Neural progenitor cell (in vitro differentiated cells): ENCODE data around the gene NLGN4X. TPM values are rescaled to one million over a fixed set of nuclear protein-coding genes. Genes with fewer than 3 reads are reported as not detected.
"Not testable (repeated sequence)": the region's sequence is repeated elsewhere in the genome, so short reads cannot be mapped to it uniquely, and the experiment has no call there.

Experiments
- DNase-seq: peaks from one replicate; pipeline ENCODE4 v3.0.0-alpha.2; 2016; ENCODE audit warnings: low spot score
- H2AFZ ChIP-seq: fragments of 200-600 bp; sonication (generic); replicated peaks from 2 replicates; pipeline ENCODE4 v1.6.1; 2016; ENCODE audit warnings: antibody characterized with exemption
- H3F3A ChIP-seq: fragments of 200-600 bp; sonication (generic); 2 replicates; pipeline ENCODE4 v1.6.1; 2016; ENCODE audit warnings: antibody characterized with exemption, low read depth
- H3K27ac ChIP-seq: fragments of 200-600 bp; sonication (generic); 2 replicates; pipeline ENCODE4 v1.5.1; 2016; ENCODE audit warnings: mild to moderate bottlenecking
- H3K27me3 ChIP-seq: fragments of 200-600 bp; sonication (generic); 2 replicates; pipeline ENCODE4 v1.6.1; 2016; ENCODE audit warnings: mild to moderate bottlenecking, moderate library complexity
- H3K36me3 ChIP-seq: fragments of 200-600 bp; sonication (generic); 2 replicates; pipeline ENCODE4 v1.5.1; 2016
- H3K4me1 ChIP-seq: fragments of 200-600 bp; sonication (generic); 2 replicates; pipeline ENCODE4 v1.6.1; 2016; ENCODE audit warnings: mixed run types
- H3K4me2 ChIP-seq: fragments of 200-600 bp; sonication (generic); 2 replicates; pipeline ENCODE4 v1.6.1; 2016
- H3K4me3 ChIP-seq: fragments of 200-600 bp; sonication (generic); 2 replicates; pipeline ENCODE4 v1.5.1; 2016
- H3K79me2 ChIP-seq: fragments of 200-600 bp; sonication (generic); 2 replicates; pipeline ENCODE4 v1.6.1; 2016; ENCODE audit warnings: low read depth
- H3K9ac ChIP-seq: fragments of 200-600 bp; sonication (generic); 2 replicates; pipeline ENCODE4 v1.6.1; 2016
- H3K9me3 ChIP-seq: fragments of 200-600 bp; sonication (generic); 2 replicates; pipeline ENCODE4 v1.5.1; 2016; ENCODE audit warnings: low read depth
- H4K20me1 ChIP-seq: fragments of 200-600 bp; sonication (generic); 2 replicates; pipeline ENCODE4 v1.6.1; 2016; ENCODE audit warnings: low read depth
- H3K27ac Mint-ChIP-seq: 3 replicates; pipeline ENCODE4 v1.8.0; 2021; ENCODE audit warnings: mixed read lengths
- H3K27me3 Mint-ChIP-seq: 2 replicates; pipeline ENCODE4 v1.8.0; 2022; ENCODE audit warnings: low read depth, mild to moderate bottlenecking, inconsistent platforms, moderate library complexity, mixed read lengths; ENCODE audit not compliant: insufficient read depth
- H3K36me3 Mint-ChIP-seq: 3 replicates; pipeline ENCODE4 v1.8.0; 2021; ENCODE audit warnings: mixed read lengths
- H3K4me1 Mint-ChIP-seq: 3 replicates; pipeline ENCODE4 v1.8.0; 2021; ENCODE audit warnings: mixed read lengths
- H3K4me3 Mint-ChIP-seq: 3 replicates; pipeline ENCODE4 v1.8.0; 2021; ENCODE audit warnings: mild to moderate bottlenecking, moderate library complexity, mixed read lengths
- H3K9me3 Mint-ChIP-seq: 3 replicates; pipeline ENCODE4 v1.8.0; 2020; ENCODE audit warnings: mixed read lengths
- CTCF ChIP-seq: fragments of 200-600 bp; sonication (generic); IDR thresholded peaks from 2 replicates; pipeline ENCODE4 v1.5.1; 2017; ENCODE audit warnings: antibody characterized with exemption, mild to moderate bottlenecking
- EZH2 ChIP-seq: fragments of 200-600 bp; sonication (generic); IDR thresholded peaks from 2 replicates; pipeline ENCODE4 v1.6.1; 2017; ENCODE audit warnings: antibody characterized with exemption, mild to moderate bottlenecking, moderate library complexity
- EZH2phosphoT487 ChIP-seq: fragments of 200-600 bp; sonication (generic); IDR thresholded peaks from 2 replicates; pipeline ENCODE4 v1.6.1; 2017; ENCODE audit warnings: antibody characterized with exemption
- total RNA-seq: library from RNA; depleted of rRNA; stranded (reverse); fragments of >200 nt; gene quantifications from 2 replicates; pipeline ENCODE4 v1.2.3, GENCODE V29; 2015; ENCODE audit warnings: low replicate concordance

NLGN4X gene
- total RNA-seq, 1 donor from 2014 or later: 10.1 TPM

DNA sequence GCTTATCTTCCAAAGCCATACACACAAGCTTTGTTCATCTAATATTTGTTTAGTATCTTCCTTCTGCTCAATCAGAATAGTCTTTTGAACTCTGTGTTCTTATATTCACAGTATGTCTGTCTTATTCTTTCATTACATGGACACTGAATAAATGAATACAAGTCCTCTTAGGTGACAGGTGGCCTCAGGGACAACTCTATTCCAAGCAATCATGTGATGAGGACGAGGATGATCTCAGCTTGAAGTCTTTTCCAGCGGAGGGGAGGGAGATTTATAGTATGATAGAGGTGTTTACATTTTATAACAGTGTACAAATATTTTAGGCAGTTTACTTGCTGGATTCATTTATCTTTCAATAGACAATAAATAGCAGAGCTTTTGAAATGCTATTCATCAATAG, 300.4 kb downstream of the NLGN4X start:
- Histone ChIP-seq H3K36me3 (no peaks in the 10 kb centered on the region), H3K79me2 (no peaks in the 10 kb centered on the region), H3K27me3 (no peaks in the 10 kb centered on the region), H4K20me1 (no peaks in the 10 kb centered on the region), H2AFZ (no peak overlapping the region), H3K4me3 (no peak overlapping the region), H3K9ac (no peak overlapping the region), H3K4me2 (no peak overlapping the region), H3K4me1 (no peaks in the 10 kb centered on the region), H3F3A (no peaks in the 10 kb centered on the region), H3K27ac (no peak overlapping the region), H3K9me3 (no peaks in the 10 kb centered on the region)
- H3K4me3 Mint-ChIP-seq: no peak overlapping the region
- no peaks in the 10 kb centered on the region for H3K9me3 Mint-ChIP-seq
- DNase-seq: no peak
- no peak overlapping the region for H3K27ac Mint-ChIP-seq
- peaks cover 5% of the 10 kb centered on the region for H3K36me3 Mint-ChIP-seq
- no peaks in the 10 kb centered on the region for H3K27me3 Mint-ChIP-seq
- H3K4me1 Mint-ChIP-seq: no peaks in the 10 kb centered on the region
- no peak for TF ChIP-seq CTCF
- TF ChIP-seq EZH2: no peak
- no peak for TF ChIP-seq EZH2phosphoT487

DNA sequence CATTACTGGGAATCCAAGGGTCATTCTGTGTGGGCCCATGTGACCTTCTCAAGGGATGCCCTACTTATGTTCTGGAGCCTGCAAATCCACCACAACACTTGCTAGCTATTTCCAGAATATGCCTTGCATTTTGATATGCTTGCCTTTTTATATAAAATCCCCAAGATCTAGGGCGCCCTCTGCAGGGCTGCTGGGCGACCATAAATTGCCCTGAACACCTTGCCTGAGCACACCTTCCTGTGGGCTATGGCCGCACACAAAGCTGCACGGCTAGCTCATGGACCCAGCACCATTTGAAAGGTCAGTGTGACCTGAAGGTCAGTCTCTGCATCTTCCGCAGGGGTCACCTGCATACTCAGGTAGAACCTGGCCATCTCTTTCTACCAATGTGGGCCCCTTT, 311.7 kb downstream of the NLGN4X start:
- TF ChIP-seq EZH2: no peak
- TF ChIP-seq CTCF: peak; percentile 16
- Histone ChIP-seq H3F3A (no peaks in the 10 kb centered on the region), H4K20me1 (no peaks in the 10 kb centered on the region), H3K4me1 (no peaks in the 10 kb centered on the region), H3K27me3 (no peaks in the 10 kb centered on the region), H3K9me3 (peaks cover 2% of the 10 kb centered on the region), H3K4me3 (no peak overlapping the region), H2AFZ (no peak overlapping the region), H3K4me2 (no peak overlapping the region), H3K79me2 (no peaks in the 10 kb centered on the region), H3K9ac (no peak overlapping the region), H3K36me3 (no peaks in the 10 kb centered on the region), H3K27ac (no peak overlapping the region)
- H3K27ac Mint-ChIP-seq: no peak overlapping the region
- no peak for DNase-seq
- no peak overlapping the region for H3K4me3 Mint-ChIP-seq
- H3K9me3 Mint-ChIP-seq: peaks cover 18% of the 10 kb centered on the region
- H3K4me1 Mint-ChIP-seq: no peaks in the 10 kb centered on the region
- peaks cover 2% of the 10 kb centered on the region for H3K27me3 Mint-ChIP-seq
- peaks cover 20% of the 10 kb centered on the region for H3K36me3 Mint-ChIP-seq

- Histone ChIP-seq H3K4me1 (no peaks in the 10 kb centered on the region), H3K27me3 (no peaks in the 10 kb centered on the region), H3K9ac (no peak overlapping the region), H3K4me2 (no peak overlapping the region), H3K4me3 (no peak overlapping the region), H3F3A (no peaks in the 10 kb centered on the region), H3K27ac (no peak overlapping the region), H3K9me3 (peaks cover 2% of the 10 kb centered on the region), H3K36me3 (no peaks in the 10 kb centered on the region), H4K20me1 (no peaks in the 10 kb centered on the region), H2AFZ (no peak overlapping the region), H3K79me2 (no peaks in the 10 kb centered on the region)
- no peaks in the 10 kb centered on the region for H3K4me1 Mint-ChIP-seq
- H3K27ac Mint-ChIP-seq: no peak overlapping the region
- TF ChIP-seq EZH2: no peak
- TF ChIP-seq CTCF: peak; percentile 7
- DNase-seq: no peak
- H3K9me3 Mint-ChIP-seq: peaks cover 20% of the 10 kb centered on the region
- no peak overlapping the region for H3K4me3 Mint-ChIP-seq
- peaks cover 21% of the 10 kb centered on the region for H3K36me3 Mint-ChIP-seq
- peaks cover 2% of the 10 kb centered on the region for H3K27me3 Mint-ChIP-seq
Observed at GRCh38 chrX:5915783-5916182, 312.9 kb downstream of the NLGN4X start.

DNA sequence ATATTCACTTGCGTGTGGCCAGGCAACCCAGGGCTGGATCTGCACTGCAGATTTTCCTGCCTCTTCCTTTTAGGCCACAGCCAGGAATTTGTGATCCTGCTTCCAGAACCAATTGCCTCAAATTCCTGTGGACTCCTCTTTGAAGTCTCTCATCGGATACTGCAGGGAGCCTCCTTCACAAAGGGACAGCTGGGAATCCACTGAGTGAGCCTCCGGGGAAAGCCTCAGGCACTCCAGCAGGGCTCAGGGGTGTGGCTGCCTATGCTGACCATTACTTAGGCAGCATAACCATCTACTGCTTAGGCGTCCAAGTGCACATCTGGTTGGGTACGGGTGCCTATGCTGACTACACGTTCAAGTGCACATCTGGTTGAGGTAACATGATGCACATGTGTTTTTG, 321.5 kb downstream of the NLGN4X start:
- Histone ChIP-seq H3K9me3 (no peaks in the 10 kb centered on the region), H2AFZ (no peak overlapping the region), H3K9ac (no peak overlapping the region), H3K27me3 (no peaks in the 10 kb centered on the region), H3F3A (no peaks in the 10 kb centered on the region), H3K4me2 (no peak overlapping the region), H4K20me1 (no peaks in the 10 kb centered on the region), H3K4me1 (no peaks in the 10 kb centered on the region), H3K36me3 (no peaks in the 10 kb centered on the region), H3K79me2 (no peaks in the 10 kb centered on the region), H3K4me3 (no peak overlapping the region), H3K27ac (no peak overlapping the region)
- Mint-ChIP-seq H3K36me3 (peaks cover 37% of the 10 kb centered on the region), H3K27me3 (peaks cover 3% of the 10 kb centered on the region), H3K4me1 (no peaks in the 10 kb centered on the region), H3K27ac (no peak overlapping the region), H3K4me3 (no peak overlapping the region), H3K9me3 (peaks cover 2% of the 10 kb centered on the region)
- DNase-seq: peak; percentile 35
- TF ChIP-seq EZH2phosphoT487: no peak
- TF ChIP-seq EZH2: no peak
- TF ChIP-seq CTCF: no peak

GRCh38 chrX:5903586-5904190, 325.0 kb downstream of the NLGN4X start:
- H3K79me2 ChIP-seq, H3F3A ChIP-seq, H3K9me3 Mint-ChIP-seq, H3K27ac ChIP-seq, H3K27ac Mint-ChIP-seq, H3K9ac ChIP-seq, H3K36me3 ChIP-seq, H3K4me3 ChIP-seq, H3K27me3 Mint-ChIP-seq, H3K27me3 ChIP-seq, H2AFZ ChIP-seq, H4K20me1 ChIP-seq, DNase-seq, H3K9me3 ChIP-seq, H3K4me1 ChIP-seq, H3K4me3 Mint-ChIP-seq, H3K4me2 ChIP-seq, H3K4me1 Mint-ChIP-seq: not testable (repeated sequence)
- H3K36me3 Mint-ChIP-seq: peaks cover 46% of the 10 kb centered on the region
